HEK293 (cell line): Measurements from ENCODE around the gene RTF2.

ENCODE experiments used
- CTCF ChIA-PET: fragments of 350-600 bp; formaldehyde crosslinking; extraction: SDS; loops from one replicate; lab custom pipeline; 2021; ENCODE audit warnings: antibody characterized with exemption; lab: Yijun Ruan, JAX
- POLR2A ChIA-PET: fragments of 300-600 bp; formaldehyde crosslinking; extraction: SDS; loops from one replicate; lab custom pipeline; 2020; ENCODE audit warnings: antibody characterized with exemption, inconsistent platforms; lab: Yijun Ruan, JAX
- H3K27ac ChIP-seq: fragments of 200-500 bp; sonication (Bioruptor generic); 2 replicates; pipeline ENCODE4 v1.5.1; 2014; ENCODE audit warnings: low read depth, low read length, control low read depth, inconsistent platforms; ENCODE audit errors: extremely low read depth
- H3K36me3 ChIP-seq, 2 experiments: fragments of 200-500 bp in 1 of 2; sonication (Bioruptor generic) in 1 of 2; 1 replicate in 1 of 2; 2 replicates in 1 of 2; pipeline ENCODE4 v1.5.1; 2014 to 2017; ENCODE audit warnings: inconsistent platforms in 2 of 2, low read length in 2 of 2; ENCODE audit not compliant: control insufficient read depth in 2 of 2, insufficient read depth in 1 of 2
- H3K4me1 ChIP-seq: fragments of 200-500 bp; sonication (Bioruptor generic); 2 replicates; pipeline ENCODE4 v1.5.1; 2014; ENCODE audit warnings: mild to moderate bottlenecking, low read length, inconsistent platforms; ENCODE audit not compliant: control insufficient read depth, insufficient read depth
- H3K4me3 ChIP-seq: 2 replicates; pipeline ENCODE4 v1.5.1; 2011; ENCODE audit warnings: low read depth, mild to moderate bottlenecking, control low read depth, low read length, moderate library complexity
- H3K9me3 ChIP-seq: fragments of 200-500 bp; sonication (Bioruptor generic); 2 replicates; pipeline ENCODE4 v1.5.1; 2014; ENCODE audit warnings: low read depth, low read length, inconsistent platforms; ENCODE audit not compliant: control insufficient read depth, insufficient read depth
- EGR2 ChIP-seq: fragments of 450-650 bp; formaldehyde crosslinking; IDR thresholded peaks from 2 replicates; pipeline ENCODE4 v1.5.1; 2016; ENCODE audit warnings: low read depth, missing biosample characterization, missing genetic modification characterization
- IKZF3 ChIP-seq: fragments of 450-650 bp; IDR thresholded peaks from 2 replicates; pipeline ENCODE4 v1.5.0; 2018; ENCODE audit warnings: missing biosample characterization, mild to moderate bottlenecking, missing genetic modification characterization, moderate library complexity
- KLF9 ChIP-seq: fragments of 450-650 bp; formaldehyde crosslinking; IDR thresholded peaks from 2 replicates; pipeline ENCODE4 v1.5.1; 2016; ENCODE audit warnings: missing biosample characterization, missing genetic modification characterization, low read depth
- REST ChIP-seq: fragments of 450-650 bp; formaldehyde crosslinking; IDR thresholded peaks from 2 replicates; pipeline ENCODE4 v1.5.1; 2016; ENCODE audit warnings: missing biosample characterization, missing genetic modification characterization
- SP2 ChIP-seq: fragments of 450-650 bp; formaldehyde crosslinking; IDR thresholded peaks from 2 replicates; pipeline ENCODE4 v1.5.1; 2016; ENCODE audit warnings: missing biosample characterization, missing genetic modification characterization
- ZFP69B ChIP-seq: fragments of 450-650 bp; formaldehyde crosslinking; IDR thresholded peaks from 2 replicates; pipeline ENCODE4 v1.5.1; 2016; ENCODE audit warnings: missing biosample characterization, missing genetic modification characterization
- ZNF157 ChIP-seq: fragments of 450-650 bp; formaldehyde crosslinking; IDR thresholded peaks from 2 replicates; pipeline ENCODE4 v1.5.1; 2016; ENCODE audit warnings: missing biosample characterization, missing genetic modification characterization
- ZNF221 ChIP-seq: fragments of 450-650 bp; formaldehyde crosslinking; IDR thresholded peaks from 2 replicates; pipeline ENCODE4 v1.5.1; 2017; ENCODE audit warnings: missing biosample characterization, missing genetic modification characterization, borderline replicate concordance
- ZNF280C ChIP-seq: fragments of 450-650 bp; formaldehyde crosslinking; IDR thresholded peaks from 2 replicates; pipeline ENCODE4 v1.5.1; 2016; ENCODE audit warnings: missing biosample characterization, missing genetic modification characterization
- ZNF394 ChIP-seq: fragments of 450-650 bp; formaldehyde crosslinking; IDR thresholded peaks from 2 replicates; pipeline ENCODE4 v1.5.1; 2016; ENCODE audit warnings: missing biosample characterization, missing genetic modification characterization, mild to moderate bottlenecking, moderate library complexity, borderline replicate concordance
- ZNF518A ChIP-seq: fragments of 450-650 bp; formaldehyde crosslinking; conservative IDR thresholded peaks from 2 replicates; pipeline ENCODE4 v1.5.1; 2016; ENCODE audit warnings: low read depth, missing biosample characterization, missing genetic modification characterization
- ZNF530 ChIP-seq: fragments of 450-650 bp; formaldehyde crosslinking; IDR thresholded peaks from 2 replicates; pipeline ENCODE4 v1.5.1; 2016; ENCODE audit warnings: low read depth, missing biosample characterization, missing genetic modification characterization
- ZNF600 ChIP-seq: fragments of 450-650 bp; formaldehyde crosslinking; IDR thresholded peaks from 2 replicates; pipeline ENCODE4 v1.5.1; 2016; ENCODE audit warnings: missing biosample characterization, missing genetic modification characterization
- ZNF626 ChIP-seq: fragments of 450-650 bp; sonication (Bioruptor Pico); formaldehyde crosslinking; IDR thresholded peaks from 2 replicates; pipeline ENCODE4 v1.5.1; 2018; ENCODE audit warnings: missing biosample characterization, missing genetic modification characterization, inconsistent platforms
- ZNF654 ChIP-seq: fragments of 450-650 bp; formaldehyde crosslinking; IDR thresholded peaks from 2 replicates; pipeline ENCODE4 v1.5.1; 2016; ENCODE audit warnings: low read depth, missing biosample characterization, missing genetic modification characterization
- ZNF658 ChIP-seq: fragments of 450-650 bp; formaldehyde crosslinking; IDR thresholded peaks from 2 replicates; pipeline ENCODE4; 2016; ENCODE audit warnings: missing biosample characterization, missing genetic modification characterization
- ZNF664 ChIP-seq: fragments of 450-650 bp; formaldehyde crosslinking; IDR thresholded peaks from 2 replicates; pipeline ENCODE4 v1.5.1; 2016; ENCODE audit warnings: missing biosample characterization, missing genetic modification characterization
- TF ChIP-seq, protein P1 (sequence below): fragments of 450-650 bp; formaldehyde crosslinking; IDR thresholded peaks from 2 replicates; pipeline ENCODE4 v1.5.0; 2017; ENCODE audit warnings: missing biosample characterization, missing genetic modification characterization, borderline replicate concordance

The RTF2 gene

GRCh38 chr20:56518126-56518525 is 49.7 kb downstream of the RTF2 start:
- TF ChIP-seq ZNF600 (no peak), ZNF518A (tag by site-specific recombination) (no peak), ZNF626 (tag by site-specific recombination) (no peak), ZNF280C (no peak), ZNF664 (tag by site-specific recombination) (no peak), ZNF658 (tag by site-specific recombination) (no peak), KLF9 (tag by site-specific recombination) (no peak), ZNF221 (tag by site-specific recombination) (no peak), ZNF530 (tag by site-specific recombination) (no peak), SP2 (no peak), ZNF157 (tag by site-specific recombination) (no peak), REST (tag by site-specific recombination) (no peak), IKZF3 (tag by site-specific recombination) (no peak), ZFP69B (tag by site-specific recombination) (no peak), ZNF394 (tag by site-specific recombination) (no peak), ZNF654 (tag by site-specific recombination) (no peak), EGR2 (tag by site-specific recombination) (no peak)
- TF ChIP-seq, protein P1, sequence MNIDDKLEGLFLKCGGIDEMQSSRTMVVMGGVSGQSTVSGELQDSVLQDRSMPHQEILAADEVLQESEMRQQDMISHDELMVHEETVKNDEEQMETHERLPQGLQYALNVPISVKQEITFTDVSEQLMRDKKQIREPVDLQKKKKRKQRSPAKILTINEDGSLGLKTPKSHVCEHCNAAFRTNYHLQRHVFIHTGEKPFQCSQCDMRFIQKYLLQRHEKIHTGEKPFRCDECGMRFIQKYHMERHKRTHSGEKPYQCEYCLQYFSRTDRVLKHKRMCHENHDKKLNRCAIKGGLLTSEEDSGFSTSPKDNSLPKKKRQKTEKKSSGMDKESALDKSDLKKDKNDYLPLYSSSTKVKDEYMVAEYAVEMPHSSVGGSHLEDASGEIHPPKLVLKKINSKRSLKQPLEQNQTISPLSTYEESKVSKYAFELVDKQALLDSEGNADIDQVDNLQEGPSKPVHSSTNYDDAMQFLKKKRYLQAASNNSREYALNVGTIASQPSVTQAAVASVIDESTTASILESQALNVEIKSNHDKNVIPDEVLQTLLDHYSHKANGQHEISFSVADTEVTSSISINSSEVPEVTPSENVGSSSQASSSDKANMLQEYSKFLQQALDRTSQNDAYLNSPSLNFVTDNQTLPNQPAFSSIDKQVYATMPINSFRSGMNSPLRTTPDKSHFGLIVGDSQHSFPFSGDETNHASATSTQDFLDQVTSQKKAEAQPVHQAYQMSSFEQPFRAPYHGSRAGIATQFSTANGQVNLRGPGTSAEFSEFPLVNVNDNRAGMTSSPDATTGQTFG (tag by site-specific recombination) = no peak
- Histone ChIP-seq H3K9me3 (no peaks in the 10 kb centered on the region), H3K4me3 (no peak overlapping the region), H3K36me3 (peaks cover 0 to 52% of the 10 kb centered on the region in 2 experiments; a peak in 1 of 3 replicates), H3K27ac (no peak overlapping the region), H3K4me1 (no peaks in the 10 kb centered on the region)
- ChIA-PET CTCF (interaction anchor here (0.6 to 0.7 kb wide), 2 partner anchors 31 to 101 kb away, joined by 3 to 4 read pairs; no protein-coding TSS in a partner anchor), POLR2A (no interaction called here)
